ENCODE results near the gene TNFRSF13B. TPM values are rescaled to one million over a fixed set of nuclear protein-coding genes. Genes with fewer than 3 reads are reported as not detected.
"Not testable (repeated sequence)": the region's sequence is repeated elsewhere in the genome, so short reads cannot be mapped to it uniquely, and the experiment has no call there.

TNFRSF13B gene
- total RNA-seq, 4 donors from 2014 or later, result not detected

GRCh38 chr17:16910341-16910740, 61.6 kb downstream of the TNFRSF13B start:
- intact Hi-C loops (cut with DNase I; ENCODE audit: low total_unique reads), result no loop called here
- H3K4me1 ChIP-seq, result no peaks in the 10 kb centered on the region
- no peaks in the 10 kb centered on the region for H3K36me3 ChIP-seq
- no peak for TF ChIP-seq CTCF (IDR thresholded peaks at IDR 0.05)
- no peak for TF ChIP-seq POLR2A (IDR thresholded peaks at IDR 0.05)
- no peak overlapping the region for H3K4me3 ChIP-seq
- no peaks in the 10 kb centered on the region for H3K27me3 ChIP-seq
- no peak for DNase-seq
- H3K9me3 ChIP-seq, result no peaks in the 10 kb centered on the region
- H3K27ac ChIP-seq, result no peak overlapping the region

- no peak for DNase-seq
These were observed 62.3 kb downstream of the TNFRSF13B start for GRCh38 chr17:16909472-16910246.

GRCh38 chr17:16908273-16908672, 63.6 kb downstream of the TNFRSF13B start:
- Histone ChIP-seq H3K9me3 (no peaks in the 10 kb centered on the region), H3K27ac (no peak overlapping the region), H3K4me1 (no peaks in the 10 kb centered on the region), H3K36me3 (no peaks in the 10 kb centered on the region), H3K4me3 (no peak overlapping the region), H3K27me3 (no peaks in the 10 kb centered on the region)
- intact Hi-C loops (cut with DNase I; ENCODE audit: low total_unique reads), result no loop called here
- no peak for DNase-seq
- TF ChIP-seq CTCF (IDR thresholded peaks at IDR 0.05), result no peak
- no peak for TF ChIP-seq POLR2A (IDR thresholded peaks at IDR 0.05)

More at GRCh38 chr17:16909472-16910246, 62.3 kb downstream of the TNFRSF13B start:
- Histone ChIP-seq H3K27me3 (no peaks in the 10 kb centered on the region), H3K4me1 (no peaks in the 10 kb centered on the region), H3K27ac (no peak overlapping the region), H3K36me3 (no peaks in the 10 kb centered on the region), H3K4me3 (no peak overlapping the region), H3K9me3 (no peaks in the 10 kb centered on the region)
- intact Hi-C loops (cut with DNase I; ENCODE audit: low total_unique reads), result no loop called here
- TF ChIP-seq POLR2A (IDR thresholded peaks at IDR 0.05) (no peak), CTCF (IDR thresholded peaks at IDR 0.05) (no peak)

GRCh38 chr17:16906680-16907079, 65.2 kb downstream of the TNFRSF13B start:
- Histone ChIP-seq H3K27me3 (no peaks in the 10 kb centered on the region), H3K9me3 (no peaks in the 10 kb centered on the region), H3K27ac (no peak overlapping the region), H3K36me3 (no peaks in the 10 kb centered on the region), H3K4me1 (no peaks in the 10 kb centered on the region), H3K4me3 (no peak overlapping the region)
- DNase-seq, result no peak
- intact Hi-C loops (cut with DNase I; ENCODE audit: low total_unique reads), result no loop called here
- TF ChIP-seq CTCF (IDR thresholded peaks at IDR 0.05) (no peak), POLR2A (IDR thresholded peaks at IDR 0.05) (no peak)

GRCh38 chr17:16905593-16906191, 66.2 kb downstream of the TNFRSF13B start:
- DNase-seq, result no peak
- no peaks in the 10 kb centered on the region for H3K9me3 ChIP-seq
- H3K4me3 ChIP-seq, result no peak overlapping the region
- no peaks in the 10 kb centered on the region for H3K4me1 ChIP-seq
- TF ChIP-seq POLR2A (IDR thresholded peaks at IDR 0.05) (no peak), CTCF (IDR thresholded peaks at IDR 0.05) (no peak)
- no peaks in the 10 kb centered on the region for H3K36me3 ChIP-seq
- H3K27me3 ChIP-seq, result no peaks in the 10 kb centered on the region
- intact Hi-C loops (cut with DNase I; ENCODE audit: low total_unique reads), result no loop called here
- H3K27ac ChIP-seq, result no peak overlapping the region

GRCh38 chr17:16903070-16903469, 68.8 kb downstream of the TNFRSF13B start:
- intact Hi-C loops (cut with DNase I; ENCODE audit: low total_unique reads); H3K4me3 ChIP-seq; H3K9me3 ChIP-seq; H3K4me1 ChIP-seq; H3K36me3 ChIP-seq; H3K27ac ChIP-seq; DNase-seq; H3K27me3 ChIP-seq: not testable (repeated sequence)

Measured in uterus (tissue), 4 donors.